PC-3 (cell line): ENCODE results near the gene ERCC8.

Experiments used
- EZH2 ChIP-seq: fragments of 300-600 bp; sonication (generic); IDR thresholded peaks from one replicate; pipeline ENCODE4 v1.6.1; 2017; ENCODE audit warnings: antibody characterized with exemption, mild to moderate bottlenecking, low read length; ENCODE audit not compliant: unreplicated experiment
- EZH2phosphoT487 ChIP-seq: fragments of 300-600 bp; sonication (generic); IDR thresholded peaks from 2 replicates; pipeline ENCODE4 v1.6.1; 2018; ENCODE audit warnings: mild to moderate bottlenecking, antibody characterized with exemption, low read length, borderline replicate concordance
- TF ChIP-seq, protein P1 (sequence below): fragments of 300-600 bp; sonication (generic); conservative IDR thresholded peaks from 2 replicates; pipeline ENCODE4 v1.5.1; 2017; ENCODE audit warnings: antibody characterized with exemption, low read depth, mild to moderate bottlenecking, low read length

- no peak for TF ChIP-seq EZH2
- TF ChIP-seq, protein P1, sequence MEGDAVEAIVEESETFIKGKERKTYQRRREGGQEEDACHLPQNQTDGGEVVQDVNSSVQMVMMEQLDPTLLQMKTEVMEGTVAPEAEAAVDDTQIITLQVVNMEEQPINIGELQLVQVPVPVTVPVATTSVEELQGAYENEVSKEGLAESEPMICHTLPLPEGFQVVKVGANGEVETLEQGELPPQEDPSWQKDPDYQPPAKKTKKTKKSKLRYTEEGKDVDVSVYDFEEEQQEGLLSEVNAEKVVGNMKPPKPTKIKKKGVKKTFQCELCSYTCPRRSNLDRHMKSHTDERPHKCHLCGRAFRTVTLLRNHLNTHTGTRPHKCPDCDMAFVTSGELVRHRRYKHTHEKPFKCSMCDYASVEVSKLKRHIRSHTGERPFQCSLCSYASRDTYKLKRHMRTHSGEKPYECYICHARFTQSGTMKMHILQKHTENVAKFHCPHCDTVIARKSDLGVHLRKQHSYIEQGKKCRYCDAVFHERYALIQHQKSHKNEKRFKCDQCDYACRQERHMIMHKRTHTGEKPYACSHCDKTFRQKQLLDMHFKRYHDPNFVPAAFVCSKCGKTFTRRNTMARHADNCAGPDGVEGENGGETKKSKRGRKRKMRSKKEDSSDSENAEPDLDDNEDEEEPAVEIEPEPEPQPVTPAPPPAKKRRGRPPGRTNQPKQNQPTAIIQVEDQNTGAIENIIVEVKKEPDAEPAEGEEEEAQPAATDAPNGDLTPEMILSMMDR, result no peak
- no peak for TF ChIP-seq EZH2phosphoT487
These were observed 44.9 kb upstream of the ERCC8 start for GRCh38 chr5:60989790-60990189.
